Measurements from ENCODE around the gene TTC7B.

- TF ChIP-seq CTCF (IDR thresholded peaks at IDR 0.05), result no peak
- TF ChIP-seq POLR2A (IDR thresholded peaks at IDR 0.05), result no peak
- TF ChIP-seq POLR2AphosphoS5 (IDR thresholded peaks at IDR 0.05), result no peak
- TF ChIP-seq EP300 (IDR thresholded peaks at IDR 0.05), result no peak
Observed at GRCh38 chr14:90506748-90507147, 309.5 kb downstream of the TTC7B start.
